Colon (tissue), 2 donors: ENCODE measurements around the gene LPIN1.
"Not testable (repeated sequence)": the region's sequence is repeated elsewhere in the genome, so short reads cannot be mapped to it uniquely, and the experiment has no call there.

ENCODE experiments used
- FAIRE-seq: peaks from 2 replicates; lab custom pipeline; 2012; peaks lifted over from hg19 to GRCh38; lab: Jason Lieb, UNC
- donor health status: control.
- donor health status: control.

The LPIN1 gene

DNA sequence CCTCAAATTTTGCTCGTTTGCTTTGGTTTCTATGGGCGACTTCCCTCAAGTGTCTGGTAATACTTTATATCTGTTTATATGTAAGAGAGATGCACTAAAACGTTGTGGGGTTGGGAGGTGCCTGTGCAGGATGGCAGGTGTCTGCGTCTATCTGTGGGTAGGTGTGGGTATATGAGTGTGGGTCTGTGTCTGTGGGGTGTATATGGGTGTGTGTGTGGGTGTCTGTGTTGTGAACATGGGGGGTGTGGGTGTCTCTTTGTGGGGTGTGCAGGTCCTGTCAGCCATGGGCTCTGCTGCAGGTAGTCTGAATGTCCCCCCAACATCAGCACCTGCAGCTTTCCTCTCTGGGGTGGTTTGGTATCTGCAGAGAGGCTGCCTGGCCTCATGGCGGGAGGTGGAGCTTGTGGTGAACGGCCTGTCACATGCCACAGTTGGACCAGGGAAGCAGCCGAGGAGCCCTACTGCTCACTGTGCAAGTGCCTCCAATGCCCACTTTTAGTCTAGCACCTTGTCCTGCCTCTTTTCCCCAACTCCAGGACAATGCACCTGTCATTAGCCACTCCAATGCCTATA is 90.3 kb downstream of the LPIN1 start:
- FAIRE-seq, result no peak

DNA sequence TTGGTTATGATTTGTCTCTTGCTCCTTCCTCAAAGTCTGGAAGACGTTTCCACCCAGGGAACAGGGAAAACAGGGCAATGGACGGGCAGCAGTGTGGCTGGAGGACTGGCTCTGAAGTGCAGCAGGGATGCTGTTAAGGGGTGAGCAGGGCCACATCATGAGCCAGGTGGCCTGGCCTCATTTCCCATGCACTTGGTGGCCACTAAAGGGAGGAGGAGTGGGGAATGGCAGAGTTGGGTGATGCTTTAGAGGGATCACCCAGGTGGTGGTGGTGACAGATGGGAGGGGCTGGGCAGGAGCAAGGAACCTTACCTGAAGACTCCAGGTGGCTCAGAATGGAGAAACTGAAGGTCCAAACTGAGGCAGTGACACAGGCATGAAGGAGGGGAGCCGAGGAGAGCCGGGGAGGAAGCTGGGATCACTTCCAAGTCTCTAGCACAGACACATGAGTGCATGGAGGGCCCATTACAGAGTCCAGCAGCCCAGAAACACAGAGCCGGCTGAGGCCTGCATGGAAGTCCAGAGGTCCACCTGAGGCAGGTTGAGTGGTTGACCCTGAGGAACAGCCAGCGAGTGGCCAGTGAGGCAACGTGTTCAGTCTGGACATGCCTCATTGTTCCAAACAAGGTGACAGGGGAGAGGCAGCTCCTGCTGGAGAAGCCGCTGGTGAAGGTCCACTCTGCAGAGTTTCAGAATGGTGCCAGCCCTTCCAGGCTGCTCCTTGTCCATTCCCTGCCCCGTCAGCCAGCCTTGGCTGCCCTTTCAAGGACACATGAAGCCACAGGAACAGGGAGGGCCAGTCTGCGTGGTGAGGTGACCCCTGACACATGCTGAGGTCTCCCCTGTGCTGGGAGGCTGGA is 91.7 kb downstream of the LPIN1 start:
- FAIRE-seq, result no peak

DNA sequence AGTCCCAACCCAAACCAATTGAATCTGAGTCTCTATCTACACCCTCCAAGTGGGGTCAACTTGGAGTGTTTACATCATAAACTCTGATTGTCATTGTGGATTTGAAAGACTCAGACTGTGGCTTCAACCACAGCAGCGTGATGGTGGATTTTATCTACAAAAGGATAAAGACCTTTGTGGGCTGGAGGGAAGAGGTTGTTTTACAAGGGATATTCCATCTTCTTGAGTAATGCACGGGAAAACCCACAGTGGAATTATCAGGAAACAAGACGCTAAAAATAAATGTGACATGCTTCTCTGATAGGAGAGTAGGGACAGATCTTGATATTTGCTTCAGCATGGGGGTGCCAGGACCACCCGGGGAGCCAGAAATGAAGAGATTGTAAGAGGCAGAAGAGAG is 93.5 kb downstream of the LPIN1 start:
- FAIRE-seq, result no peak

DNA sequence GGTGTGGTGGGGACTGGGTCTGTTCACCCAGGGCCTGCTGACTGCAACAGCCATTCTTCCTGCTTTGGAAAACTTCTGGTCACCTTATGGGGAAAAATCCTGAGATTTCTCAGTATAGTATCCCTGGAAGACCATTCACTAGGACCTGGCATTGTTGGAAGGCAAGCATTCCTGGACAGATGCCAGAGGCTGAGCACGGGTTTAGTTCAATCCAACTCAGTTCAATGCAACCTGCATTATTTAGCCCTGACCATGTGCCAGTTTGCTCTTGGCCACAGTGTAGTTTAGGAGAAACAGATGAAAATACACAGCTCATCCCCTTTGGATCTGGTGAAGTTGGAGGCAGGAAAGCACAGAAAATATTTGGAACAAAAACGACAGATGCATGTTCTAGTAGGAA is 95.9 kb downstream of the LPIN1 start:
- no peak for FAIRE-seq

DNA sequence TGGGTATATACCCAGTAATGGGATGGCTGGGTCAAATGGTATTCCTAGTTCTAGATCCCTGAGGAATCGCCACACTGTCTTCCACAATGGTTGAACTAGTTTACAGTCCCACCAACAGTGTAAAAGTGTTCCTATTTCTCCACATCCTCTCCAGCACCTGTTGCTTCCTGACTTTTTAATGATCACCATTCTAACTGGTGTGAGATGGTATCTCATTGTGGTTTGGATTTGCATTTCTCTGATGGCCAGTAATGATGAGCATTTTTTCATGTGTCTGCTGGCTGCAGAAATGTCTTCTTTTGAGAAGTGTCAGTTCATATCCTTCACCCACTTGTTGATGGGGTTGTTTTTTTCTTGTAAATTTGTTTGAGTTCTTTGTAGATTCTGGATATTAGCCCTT is 98.4 kb downstream of the LPIN1 start:
- not testable (repeated sequence) for FAIRE-seq

DNA sequence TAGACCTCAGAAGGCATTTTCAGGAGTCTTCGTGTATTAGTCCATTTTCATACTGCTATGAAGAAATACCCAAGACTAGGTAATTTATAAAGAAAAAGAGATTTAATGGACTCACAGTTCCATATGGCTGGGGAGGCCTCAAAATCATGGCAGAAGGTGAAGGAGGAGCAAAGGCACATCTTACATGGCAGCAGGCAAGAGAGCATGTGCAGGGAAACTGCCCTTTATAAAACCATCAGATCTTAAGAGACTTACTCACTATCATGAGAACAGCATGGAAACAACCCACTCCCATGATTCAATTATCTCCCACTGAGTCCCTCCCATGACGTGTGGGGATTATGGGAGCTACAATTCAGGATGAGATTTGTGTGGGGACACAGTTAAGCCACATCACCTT is 101.5 kb downstream of the LPIN1 start:
- not testable (repeated sequence) for FAIRE-seq

DNA sequence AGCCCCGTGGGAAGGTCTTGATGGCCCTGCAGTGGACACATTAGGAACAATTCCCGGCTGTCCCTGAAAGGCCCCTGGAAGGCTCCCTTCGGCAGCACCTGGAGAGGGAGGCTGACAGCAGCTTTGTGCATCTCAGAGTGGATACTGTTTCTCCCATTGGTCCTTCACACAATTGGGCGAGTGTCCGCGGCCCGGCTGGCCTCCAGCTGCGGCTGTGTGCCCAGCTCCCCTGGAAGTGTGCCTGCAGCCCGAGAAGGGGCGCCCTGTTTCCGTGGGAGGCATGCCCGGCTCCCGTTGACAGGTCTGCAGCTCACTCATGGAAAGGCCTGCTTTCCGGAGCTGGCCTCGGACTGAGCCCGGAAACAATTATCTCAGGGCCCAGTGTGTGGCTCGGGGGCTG is 103.7 kb downstream of the LPIN1 start:
- FAIRE-seq, result no peak

DNA sequence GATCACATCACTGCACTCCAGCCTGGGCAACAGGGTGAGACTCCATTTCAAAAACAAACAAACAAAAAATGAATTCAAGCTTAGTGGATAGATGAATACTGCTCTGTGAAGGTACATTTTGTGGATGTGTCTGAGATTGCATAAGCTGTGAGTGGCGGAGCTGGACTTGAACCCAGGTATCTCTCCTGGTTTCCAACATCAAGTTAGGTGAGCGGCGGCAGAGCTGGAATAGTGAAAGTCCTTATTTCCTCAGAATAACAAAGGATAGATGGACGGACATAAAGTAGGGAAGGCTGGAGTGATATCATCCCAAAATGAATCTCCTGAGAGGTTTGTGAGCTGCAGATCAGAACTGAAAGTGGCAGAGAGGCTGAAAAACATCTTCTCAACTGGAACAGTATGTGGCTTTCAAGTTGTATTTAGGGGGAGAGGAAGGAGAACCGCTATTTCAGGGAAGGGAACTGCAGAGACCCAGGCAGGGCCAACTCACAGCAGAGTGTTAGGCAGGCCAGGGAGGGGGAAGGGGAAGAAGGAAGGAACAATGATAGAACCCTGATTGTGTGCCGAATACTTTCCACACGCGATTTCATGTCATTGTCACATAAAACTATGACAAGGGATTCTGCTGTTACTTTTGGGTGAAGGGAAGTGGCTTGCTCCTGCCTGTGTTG is 106.2 kb downstream of the LPIN1 start:
- no peak for FAIRE-seq

DNA sequence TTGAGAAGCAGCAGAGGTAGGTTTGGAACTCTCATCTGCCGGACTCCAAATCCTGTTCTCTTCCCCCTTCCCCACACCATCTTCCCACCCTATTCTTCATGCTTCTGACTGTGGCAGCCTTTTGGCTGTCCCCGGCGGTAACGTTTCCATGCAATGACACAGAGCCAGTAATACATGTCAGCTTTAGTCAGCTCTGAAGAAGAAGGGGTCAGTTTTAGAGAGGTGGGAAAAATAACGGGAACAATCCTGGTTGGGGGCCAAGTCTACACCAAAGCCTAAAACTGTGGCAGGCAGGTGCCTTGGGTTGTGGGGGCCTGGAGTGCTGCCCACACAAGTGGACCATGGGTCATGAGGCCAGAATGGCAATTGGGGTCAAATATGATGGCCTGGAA is 106.8 kb downstream of the LPIN1 start:
- FAIRE-seq, result no peak

DNA sequence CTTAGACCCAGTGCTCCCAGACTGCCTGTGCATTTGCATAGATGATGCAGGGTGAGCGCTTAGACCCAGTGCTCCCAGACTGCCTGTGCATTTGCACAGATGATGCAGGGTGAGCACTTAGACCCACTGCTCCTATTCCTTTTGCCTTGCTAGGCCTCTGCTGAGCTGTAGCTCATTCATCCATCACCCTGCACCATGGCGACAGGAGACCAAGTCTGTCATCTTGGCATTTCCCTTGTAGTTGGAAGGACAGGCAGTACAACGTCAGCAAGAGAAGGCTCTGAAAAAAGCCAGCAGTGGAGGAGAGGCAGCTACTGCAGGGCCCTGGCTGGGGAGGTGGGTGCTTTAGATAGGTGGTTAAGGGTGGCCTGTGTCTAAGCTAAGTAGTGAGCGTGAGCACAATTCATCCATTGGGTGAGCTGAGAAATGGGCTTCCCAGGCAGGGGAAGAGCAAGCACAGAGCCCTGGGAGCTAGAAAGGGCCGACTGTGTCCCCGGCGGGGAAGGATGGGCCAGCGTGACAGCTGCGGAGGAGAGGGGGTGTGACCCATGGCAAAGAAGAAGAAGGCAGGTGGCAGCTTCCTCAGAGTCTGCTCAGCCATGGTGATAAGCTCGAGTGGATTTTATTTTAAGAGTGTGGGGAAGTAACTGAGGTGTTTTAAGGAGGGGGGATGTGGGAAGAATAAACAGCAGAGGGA is 108.8 kb downstream of the LPIN1 start:
- FAIRE-seq, result no peak

DNA sequence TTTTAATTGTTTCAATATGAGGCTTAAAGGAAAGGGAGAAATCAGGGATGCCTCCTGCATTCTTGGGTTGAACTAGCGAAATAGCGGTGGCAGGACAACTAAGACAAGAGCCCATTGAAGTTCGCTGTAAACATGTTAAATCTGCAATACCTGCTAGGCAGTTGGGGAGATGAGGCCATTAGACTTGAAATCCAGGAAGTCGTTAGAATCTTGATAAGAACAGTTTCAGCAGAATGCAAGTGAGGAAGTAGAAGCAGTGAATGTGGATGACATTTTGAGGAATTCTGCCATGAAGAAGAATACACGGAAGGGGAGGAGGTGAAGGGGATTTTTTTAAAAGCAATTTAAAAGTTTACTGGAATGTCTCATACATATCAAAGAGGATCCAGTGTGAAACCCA is 109.7 kb downstream of the LPIN1 start:
- FAIRE-seq, result no peak

DNA sequence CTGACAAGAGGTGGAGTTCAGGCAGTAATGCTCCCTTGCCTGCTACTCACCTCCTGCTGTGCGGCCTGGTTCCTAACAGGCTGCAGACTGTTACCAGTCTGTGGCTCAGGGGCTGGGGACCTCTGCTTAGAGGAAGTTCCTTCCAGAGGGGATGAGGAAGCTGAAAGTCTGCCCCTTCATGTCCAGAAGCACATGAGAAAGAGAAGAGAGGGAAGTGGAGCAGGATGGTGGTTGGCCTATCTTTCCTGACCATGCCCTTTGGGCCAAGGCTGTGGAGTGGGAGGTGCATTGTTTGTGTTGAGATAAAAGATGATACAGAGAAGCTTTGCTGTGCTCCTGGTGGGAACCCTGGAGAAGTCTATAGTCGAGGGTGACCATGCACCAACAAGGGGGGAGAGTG is 112.5 kb downstream of the LPIN1 start:
- FAIRE-seq, result no peak

DNA sequence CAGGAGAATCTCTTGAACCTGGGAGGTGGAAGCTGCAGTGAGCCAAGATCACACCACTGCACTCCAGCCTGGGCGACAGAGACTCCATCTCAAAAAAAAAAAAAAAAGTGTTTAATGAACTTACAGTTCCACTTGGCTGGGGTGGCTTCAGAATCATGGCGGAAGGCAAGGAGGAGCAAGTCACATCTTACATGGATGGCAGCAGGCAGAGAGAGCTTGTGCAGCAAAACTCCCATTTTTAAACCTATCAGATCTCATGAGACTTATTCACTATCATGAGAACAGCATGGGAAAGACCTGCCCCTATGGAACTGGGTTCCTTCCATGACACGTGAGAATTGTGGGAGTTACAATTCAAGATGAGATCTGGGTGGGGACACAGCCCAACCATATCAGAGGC is 113.5 kb downstream of the LPIN1 start:
- FAIRE-seq, result not testable (repeated sequence)

DNA sequence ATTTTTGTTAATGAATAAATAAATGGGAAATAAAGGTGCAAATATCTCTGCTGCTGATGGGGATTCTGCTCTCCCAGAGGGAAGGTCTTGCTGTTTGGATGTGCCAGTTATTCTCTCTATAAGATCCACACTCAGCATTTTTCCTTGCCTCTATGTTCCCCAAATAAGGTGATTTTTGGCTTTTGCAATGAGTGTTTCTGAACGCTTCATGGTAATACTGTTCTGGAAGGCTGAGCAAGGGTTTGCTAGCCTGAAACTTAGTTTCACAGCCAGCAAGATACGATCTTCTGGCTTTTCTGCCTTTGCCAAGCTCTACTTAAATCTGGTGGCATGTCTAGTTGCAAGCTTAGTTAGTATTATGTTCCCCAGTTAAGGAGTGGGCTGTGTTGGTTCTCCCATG is 114.6 kb downstream of the LPIN1 start:
- no peak for FAIRE-seq

DNA sequence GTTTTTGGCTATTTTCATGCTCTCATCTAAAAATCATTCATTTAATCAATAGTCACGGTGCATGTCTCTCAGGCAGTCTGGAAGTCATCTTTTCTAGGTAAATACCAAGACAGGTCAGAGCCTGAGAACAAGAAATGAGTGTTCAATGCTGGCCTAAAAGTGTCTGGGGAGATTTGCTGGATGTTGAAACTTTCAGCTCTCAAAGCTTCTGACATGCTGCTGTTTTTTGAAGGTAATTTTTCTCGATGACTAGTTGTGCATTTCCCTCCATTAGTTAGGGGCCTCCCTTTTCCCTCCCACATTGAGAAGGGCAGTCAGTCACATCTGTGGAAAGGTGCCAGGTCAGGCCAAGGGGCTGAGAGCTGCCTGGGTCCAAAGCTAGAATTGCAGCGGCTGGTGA is 115.6 kb downstream of the LPIN1 start:
- no peak for FAIRE-seq

DNA sequence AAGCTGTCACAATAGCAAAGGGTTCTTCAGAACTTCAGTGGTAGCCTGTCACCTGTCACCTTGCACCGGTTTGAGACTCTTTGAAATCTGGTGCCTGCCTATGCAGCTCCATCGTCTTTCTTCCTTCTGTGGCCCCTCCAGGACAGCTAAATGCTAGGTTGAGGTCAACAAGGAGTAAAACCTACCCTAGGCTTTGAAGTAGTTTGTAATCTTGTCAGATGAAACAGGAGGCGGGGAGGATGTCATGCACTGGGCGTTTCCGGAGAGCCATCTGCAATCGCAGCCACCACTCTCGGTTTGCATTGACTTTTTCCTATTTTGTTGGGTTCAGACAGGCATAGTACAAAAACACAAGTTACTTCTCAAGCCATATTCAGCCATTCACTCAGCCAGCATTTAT is 116.7 kb downstream of the LPIN1 start:
- FAIRE-seq, result no peak

DNA sequence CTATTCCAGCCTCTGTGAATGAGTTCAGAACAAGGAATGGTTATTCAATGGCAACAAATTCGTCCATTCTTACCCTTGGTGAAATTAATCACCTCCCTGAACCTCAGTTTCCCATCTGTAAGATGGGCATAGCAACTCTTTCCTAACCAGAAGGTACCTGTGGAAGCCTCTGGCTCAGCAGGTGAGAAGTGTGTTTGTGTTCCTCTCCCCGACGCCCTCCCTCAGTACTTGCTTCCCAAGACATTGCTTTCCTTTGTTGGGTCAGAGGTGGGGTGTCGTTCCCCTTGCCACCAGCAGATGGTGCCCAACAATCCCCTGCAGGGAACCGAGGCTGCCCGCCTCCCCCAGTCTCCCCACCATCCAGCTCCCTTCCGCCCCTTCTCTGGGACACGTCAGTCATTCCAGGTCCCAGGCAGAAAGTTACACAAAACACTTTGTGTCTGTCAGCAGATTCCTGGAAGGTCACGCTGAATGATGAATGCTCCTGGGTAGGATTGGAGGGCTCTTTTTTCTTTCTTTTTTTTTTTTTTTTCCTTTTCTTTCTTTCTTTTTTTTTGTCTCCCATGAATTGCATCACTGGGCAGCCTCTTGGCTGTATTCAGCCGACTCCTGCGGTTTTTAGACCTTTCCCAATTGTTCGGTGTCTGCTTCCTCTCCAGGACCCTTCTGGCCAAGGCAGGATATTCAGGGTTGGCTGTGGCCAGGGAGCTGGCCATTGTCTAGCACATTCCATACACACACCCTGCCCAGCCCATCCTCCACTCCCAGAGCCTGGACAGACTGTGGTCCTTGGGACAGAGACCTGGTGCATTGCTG is 117.3 kb downstream of the LPIN1 start:
- FAIRE-seq, result no peak

DNA sequence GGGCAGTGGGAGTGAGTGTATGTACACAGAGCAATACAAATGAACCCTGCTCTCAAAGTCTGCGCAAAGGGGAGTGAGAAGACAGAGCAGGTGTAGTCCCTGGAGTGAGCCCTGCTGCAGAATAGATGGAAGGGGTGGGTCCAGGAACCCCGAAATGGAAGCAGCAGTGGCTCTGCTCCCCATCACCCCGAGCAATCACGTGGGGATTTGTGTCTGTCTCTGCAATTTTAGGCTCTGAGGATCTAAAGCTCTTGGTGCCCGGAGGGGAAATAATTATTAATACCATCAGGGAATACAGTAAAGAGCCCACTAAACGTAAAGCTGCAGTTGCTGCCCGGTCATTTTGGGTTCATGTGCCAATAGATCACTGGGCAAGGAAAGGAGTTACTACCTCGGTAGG is 118.3 kb downstream of the LPIN1 start:
- FAIRE-seq, result no peak

DNA sequence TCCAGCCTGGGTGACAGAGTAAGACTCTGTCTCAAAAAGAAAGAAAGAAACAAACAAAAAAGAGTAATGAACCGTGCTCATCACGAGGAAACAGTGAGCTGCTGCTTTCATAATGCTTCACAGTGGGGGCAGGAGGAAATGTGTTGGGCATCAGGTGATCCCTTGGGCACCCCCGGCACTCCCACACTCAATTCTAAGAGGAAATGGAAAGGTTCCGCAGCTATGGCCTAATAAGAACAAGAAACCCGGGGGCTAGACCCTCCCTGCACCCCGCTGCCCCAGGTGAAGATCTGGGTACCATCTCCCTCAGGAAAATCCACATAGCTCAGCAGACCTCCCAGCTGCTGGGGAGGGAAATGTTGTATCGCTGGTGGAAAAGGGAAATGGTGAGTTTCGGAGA is 118.9 kb downstream of the LPIN1 start:
- FAIRE-seq, result no peak

DNA sequence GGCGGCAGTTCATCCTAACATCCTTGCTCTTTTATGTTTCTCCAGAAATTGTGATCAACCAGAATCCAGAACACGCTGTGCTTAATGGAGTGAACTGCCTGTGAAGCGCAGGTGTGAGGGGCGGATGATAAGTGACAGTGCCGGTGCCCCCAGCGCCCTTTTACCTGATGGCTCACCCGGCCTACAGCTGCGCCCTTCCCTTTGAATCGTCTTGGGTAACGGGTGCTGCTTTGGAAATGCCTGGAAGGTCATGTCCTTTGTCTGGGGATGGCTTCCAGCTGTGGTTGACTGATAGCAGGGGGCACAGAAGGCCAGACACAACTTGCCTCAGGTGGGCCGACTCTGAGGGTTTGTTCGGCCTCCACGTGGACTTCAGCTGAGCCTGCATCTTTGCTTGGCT is 119.4 kb downstream of the LPIN1 start:
- no peak for FAIRE-seq

DNA sequence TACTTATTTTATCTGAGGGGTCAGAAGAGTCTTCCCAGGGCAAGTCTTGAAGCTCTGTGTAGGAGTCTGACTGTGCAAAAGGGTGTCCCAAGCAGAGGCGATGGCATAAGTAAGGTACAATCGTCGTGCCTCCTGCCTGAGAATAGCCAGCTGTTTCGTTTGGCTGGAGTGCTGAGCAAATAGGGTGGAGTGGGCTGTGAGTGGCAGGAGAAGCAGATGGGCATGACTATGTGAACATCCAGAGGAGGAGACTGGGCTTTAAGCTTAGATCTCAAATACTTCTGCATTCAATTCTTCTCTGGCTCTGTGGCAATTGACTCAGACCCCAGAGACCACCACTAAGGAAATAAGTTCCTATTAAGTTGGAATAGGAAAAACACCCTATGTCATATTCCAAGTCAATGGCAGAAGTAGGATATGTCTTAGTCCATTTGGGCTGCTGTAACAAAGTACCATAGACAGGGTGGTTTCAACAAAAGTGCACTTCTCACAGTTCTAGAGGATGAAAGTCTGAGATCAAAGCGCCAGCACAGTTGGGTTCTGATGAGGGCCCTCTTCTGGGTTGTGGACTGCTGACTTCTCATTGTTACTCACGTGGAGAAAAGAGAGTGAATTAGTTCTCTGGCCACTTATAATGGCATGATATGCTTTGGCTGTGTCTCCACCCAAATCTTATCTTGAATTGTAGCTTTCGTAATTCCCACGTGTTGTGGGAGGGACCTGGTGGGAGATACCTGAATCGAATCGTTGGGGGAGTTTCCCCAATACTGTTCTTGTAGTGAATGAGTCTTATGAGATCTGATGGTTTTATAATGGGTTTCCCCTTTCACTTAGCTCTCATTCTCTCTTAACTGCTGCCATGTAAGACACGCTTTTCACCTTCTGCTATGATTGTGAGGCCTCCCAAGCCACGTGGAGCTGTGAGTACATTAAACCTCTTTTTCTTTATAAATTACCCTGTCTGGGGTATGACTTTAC is 120.2 kb downstream of the LPIN1 start:
- no peak for FAIRE-seq
